Cortex of kidney (tissue), 1 donor: ENCODE results near the gene PARP12.

Experiments used
- DNase-seq: peaks from one replicate; lab custom pipeline; 2025; lab: John Stamatoyannopoulos, UW

Gene PARP12

DNA sequence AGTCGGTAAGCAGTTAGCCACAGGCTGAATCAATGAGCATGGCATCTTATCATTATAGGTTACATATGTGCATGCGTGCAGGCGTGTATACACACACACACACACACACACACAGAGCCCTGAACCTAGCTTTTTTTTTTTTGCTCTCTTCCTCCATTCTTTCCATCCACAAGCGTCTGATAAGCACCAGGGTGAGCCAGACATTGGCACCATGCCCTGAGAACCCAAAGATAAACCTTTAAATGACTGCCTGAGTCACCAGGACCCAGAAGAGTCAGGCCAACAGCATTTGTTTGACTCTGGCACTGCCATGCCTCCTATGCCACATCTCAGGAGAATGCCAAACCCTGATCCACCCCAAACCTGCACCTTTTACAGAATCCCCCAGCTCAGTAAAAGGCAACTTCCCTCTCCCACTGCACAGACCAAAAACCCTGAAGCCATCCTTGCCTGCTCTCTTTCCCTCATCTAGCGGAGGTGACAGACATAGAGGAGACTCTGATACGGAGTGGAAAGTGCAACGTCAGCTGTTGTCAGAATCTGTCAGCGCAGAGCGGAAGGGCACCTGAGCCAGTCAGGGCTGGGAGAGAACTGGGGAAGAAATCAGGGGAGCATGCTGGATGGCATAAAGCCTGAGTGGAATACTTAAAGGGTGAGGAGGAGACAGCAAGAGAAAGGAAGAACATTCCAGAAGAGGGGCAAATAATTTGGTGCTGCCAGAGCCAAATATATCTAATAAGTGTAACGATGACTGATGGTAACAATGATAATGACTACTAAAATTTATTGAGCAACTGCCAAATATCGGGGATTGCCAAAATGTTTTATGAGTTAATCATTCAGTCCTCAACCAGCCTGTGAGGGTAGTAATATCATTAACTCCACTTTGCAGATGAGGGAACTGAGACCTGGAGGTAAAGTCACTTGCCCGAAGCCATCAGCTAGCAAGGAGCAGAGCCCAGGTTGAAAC lies 3.2 kb downstream of the PARP12 start:
- DNase-seq, result no peak

DNA sequence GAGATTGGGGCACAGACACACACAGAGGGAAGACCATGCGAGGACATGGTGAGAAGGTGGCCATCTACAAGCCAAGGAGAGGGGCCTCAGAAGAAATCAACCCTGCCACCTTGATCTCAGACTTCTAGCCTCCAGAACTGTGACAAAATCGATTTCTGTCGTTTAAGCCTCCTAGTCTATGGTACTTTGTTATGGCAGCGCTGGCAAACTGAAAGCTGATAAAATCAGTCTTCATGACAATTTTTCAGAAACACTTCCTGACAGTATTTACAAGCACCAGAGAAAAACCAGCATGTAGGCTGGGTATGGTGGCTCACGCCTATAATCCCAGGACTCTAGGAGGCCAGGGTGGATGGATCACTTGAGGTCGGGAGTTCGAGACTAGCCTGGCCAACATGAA lies 4.2 kb downstream of the PARP12 start:
- no peak for DNase-seq

DNA sequence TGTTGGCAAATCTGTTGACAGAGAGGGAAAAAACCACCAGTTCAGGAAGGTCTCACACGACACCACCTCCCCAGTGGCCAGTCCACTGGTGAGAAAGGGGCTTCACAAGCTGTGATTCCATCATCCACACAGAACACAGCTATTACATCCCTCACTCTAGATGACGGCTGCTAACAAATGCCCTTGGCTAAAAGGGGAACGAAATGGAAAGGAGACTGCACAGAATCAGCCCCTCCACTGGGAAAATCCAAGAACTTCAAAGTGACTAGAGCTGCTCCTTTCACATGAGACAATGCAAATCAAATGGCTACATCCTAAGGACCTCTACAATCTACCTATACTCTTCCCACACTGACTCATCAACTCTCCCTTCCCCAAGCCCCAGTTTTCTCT lies 5.6 kb downstream of the PARP12 start:
- no peak for DNase-seq

DNA sequence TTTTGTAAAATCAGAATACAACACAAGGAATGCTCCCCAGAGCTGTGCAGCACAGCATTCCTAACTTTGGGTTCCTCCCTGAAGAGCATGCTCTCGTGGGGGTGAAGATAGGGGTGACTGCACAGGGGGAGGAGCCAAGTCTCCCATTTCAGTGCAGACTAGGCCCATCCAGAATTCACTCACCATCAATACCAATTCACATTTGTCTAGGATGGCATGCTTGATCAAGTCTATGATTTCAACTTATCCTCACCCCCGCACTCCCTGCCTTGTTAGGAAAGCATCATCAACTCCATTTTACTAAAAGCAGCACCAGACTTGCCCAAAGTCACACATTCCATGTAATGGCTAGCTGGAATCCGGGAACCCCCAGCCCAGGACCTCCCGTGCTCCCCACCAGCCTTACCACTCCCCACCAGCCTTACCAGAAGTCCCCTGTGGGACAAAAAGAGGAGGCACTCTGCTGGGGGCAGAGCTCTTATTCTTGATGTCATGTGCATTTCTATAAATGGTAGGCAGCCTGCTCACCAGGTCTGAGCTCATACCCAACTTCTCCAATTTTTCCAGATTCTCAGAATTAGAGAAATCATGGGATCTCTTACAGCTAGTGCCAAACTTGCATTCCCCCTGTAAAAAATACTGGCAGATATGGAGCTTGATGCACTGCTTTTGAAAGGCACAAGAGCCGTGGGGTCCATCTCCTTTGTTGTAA lies 6.2 kb downstream of the PARP12 start:
- no peak for DNase-seq

DNA sequence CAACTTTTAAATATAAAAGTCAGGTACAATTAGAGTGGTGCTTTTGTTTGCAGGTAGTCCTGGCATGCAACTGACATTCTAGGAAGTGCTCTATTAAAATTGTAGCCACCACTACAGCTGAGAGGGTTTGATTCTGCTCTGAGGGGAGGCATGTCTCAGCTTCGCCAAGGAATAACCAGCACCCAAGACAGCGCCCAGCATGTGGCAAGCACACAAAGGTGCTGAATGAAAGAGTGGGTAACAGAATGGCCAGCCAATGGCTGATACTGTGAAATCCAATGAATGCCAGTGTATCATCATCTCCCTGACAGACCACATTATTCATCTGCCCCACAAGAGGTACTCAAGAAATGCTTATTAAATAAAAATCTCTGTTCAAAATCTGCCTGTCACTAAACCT lies 6.9 kb downstream of the PARP12 start:
- DNase-seq, result no peak

DNA sequence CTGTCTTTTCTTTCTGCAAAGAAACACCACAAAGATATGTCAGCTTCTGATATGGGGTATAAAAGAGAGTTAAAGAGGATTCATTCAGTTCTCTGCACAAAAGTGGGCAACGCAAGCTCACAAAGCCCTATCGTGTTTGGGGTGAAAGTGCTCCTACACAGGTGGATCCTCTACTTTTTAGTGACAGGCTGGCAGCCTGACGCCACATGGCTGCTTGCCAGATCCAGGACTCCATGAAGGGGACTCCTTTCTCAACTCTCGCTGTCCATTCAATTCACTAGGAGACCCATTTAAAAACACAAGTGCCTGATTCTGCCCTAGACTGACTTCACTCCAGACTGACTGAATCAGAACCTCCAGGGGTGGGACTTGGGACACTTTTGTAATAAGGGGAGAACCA lies 8.0 kb downstream of the PARP12 start:
- DNase-seq, result no peak

DNA sequence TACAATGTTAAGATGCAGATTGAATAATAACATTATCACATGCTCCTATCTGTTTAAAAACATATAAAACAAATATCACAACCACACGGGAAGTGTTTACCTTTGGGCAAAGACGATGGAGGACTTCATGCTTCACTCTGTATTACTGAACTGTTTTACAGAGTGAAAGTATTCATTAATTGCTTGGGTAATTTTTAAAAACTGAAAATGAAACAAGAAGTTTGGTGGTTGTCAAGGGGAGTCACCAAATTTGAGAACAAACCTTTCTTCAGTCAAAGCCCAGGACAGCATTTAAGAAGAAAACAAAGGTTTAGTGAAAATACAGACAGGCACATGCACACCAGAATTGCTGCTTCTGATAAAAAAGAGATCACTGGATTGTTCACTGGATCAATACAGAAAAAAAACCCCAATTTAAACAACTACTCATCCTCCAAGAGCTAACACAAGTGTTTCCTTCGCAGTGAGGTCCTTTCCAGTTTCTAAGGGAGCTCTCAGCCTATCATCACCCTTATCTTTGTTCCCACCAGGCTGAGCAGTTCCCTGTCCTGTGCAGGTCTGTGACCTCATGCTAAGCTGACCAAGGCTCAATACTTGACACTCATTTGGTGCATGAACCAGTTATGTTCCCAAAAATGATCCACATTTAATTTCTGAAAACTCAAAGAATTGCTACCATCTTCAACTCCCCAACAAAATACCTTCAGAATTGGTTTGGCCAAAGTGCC lies 8.8 kb downstream of the PARP12 start:
- no peak for DNase-seq

DNA sequence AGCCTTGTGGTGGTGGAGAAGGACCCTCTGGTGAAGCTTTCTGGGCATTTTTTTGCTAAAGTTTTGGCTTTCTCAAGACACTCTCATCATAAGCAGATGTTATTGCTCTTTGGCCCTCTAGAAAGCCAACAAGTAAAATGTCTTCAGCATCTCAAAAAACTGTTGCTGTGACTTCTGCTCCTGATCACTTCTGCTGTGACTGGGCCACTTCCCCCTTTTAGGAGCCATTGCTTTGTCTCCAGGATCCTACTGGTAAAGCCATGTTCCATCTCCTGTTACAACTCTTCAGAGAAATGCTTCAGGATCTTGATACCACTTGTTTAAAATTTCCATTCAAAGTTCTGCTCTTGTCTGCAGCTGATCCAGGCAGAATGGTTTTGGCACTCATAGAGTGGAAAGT lies 10.9 kb downstream of the PARP12 start:
- no peak for DNase-seq

DNA sequence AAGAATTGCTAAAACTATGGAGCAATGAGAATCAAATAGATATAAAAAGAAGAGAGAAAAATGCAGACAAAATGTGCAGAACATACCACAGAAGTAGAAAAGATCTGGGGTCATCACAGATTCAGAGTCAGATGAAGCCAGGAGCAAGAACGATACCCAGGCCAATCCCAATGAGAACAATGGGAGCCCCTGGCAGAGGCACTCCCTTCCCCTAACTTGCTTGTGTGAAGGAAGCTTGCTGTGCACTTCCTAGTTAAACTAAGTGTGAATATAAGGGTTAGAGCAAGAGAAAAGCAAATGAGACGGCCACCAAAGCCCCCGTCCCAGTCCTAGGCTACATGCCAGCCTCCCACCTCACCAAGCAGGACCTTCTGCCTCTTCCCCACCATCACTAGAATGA lies 12.7 kb downstream of the PARP12 start:
- no peak for DNase-seq

DNA sequence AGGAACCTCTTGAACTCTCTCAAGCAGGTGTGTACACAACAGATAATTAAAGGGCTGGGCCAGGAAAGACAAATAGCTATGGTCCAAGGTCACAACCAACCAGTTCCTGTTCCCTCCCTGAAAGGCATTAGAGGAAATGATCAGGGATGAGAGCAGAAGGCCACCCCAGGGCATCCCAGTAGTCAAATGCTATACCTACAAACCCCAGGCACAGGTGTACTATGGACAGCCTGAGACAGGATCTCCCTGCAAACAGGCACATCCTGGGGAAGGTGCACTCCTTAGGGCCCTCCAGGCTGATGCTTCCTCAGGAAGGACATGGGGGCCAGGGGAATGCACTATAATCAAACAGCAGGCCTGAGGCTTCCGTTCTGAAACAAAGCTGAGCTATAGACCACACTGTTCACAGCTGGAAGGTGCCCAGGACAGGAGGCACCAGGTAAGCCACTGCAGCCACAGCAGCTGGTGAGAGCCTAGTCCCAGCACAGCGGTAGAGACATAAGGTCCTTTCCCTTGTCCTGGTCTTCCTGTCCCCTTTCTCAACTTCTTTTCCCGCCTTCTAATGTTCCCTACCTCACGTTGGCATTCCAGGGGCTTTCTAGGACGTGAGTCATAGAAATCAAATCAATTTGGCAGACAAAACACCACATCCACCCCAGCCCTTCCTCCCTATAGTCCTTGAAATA lies 13.3 kb downstream of the PARP12 start:
- DNase-seq, result no peak

DNA sequence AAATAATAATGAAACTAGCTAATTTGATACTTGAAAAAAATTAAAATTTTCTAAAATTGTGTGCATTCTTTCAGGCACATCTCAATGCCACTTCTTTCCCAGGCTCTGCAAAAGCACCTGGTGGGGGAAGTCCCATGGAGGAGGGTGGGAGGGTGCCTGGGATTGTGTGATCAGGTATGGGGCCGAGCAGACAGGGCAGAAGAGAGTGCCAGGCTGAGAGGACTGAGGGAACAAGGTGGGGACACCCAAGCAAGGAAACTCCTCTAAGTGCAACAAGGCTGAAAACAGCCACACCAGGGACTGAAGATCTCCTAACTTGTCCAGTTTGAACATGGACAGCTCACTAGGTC lies 13.8 kb downstream of the PARP12 start:
- no peak for DNase-seq

DNA sequence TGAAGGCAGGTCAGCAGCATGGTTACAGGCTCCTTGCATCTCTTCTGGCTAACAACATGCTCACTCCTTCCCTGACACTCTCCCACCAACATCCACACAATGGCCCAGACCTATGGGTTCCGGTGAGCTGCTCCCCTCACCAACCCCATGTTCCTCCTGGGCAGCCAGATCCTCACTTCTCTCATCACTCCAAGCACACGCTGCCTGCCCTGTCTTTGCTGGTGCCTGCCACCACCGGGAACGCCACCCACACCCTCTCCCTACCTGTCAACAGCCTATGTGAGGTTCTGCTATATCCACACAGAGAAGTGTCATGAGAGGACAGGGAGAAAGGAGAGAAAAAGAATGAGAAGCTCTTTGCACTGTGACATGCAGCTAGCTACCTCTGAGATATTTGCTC lies 14.6 kb downstream of the PARP12 start:
- no peak for DNase-seq

DNA sequence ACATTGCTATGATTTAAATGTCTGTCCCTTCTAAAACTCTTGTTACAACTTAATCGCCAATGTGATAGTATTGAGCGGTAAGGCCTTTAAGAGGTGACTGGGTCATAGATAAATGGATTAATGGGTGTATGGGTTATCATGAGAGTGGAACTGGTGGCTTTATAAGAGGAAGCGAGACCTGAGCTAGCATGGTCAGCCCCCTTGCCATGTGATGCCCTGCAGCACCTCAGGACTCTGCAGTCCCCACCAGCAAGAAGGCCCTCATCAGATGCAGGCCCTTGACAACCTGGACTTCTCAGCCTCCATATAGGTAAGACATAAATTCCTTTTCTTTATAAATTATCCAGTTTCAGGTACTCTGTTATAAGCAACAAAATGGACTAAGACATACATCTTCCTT lies 15.6 kb downstream of the PARP12 start:
- DNase-seq, result no peak

DNA sequence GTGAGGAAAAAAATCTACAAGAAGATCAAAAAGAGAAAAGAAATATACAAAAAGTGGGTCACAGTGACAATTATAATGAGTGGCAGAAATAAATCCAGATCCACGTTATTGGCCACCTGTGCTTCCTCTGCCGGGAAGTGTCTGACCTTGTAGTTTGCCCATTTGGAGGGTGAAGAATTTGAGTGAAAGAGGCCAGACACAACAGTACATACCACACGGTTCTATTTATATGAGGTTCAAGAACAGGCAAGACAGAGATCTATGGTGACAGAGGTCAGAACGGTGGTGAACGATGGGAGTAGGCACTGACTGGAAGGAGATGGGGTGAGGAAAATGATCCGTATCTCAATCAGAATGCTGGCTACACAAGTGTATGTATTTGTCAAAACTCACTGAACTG lies 17.1 kb downstream of the PARP12 start:
- no peak for DNase-seq

DNA sequence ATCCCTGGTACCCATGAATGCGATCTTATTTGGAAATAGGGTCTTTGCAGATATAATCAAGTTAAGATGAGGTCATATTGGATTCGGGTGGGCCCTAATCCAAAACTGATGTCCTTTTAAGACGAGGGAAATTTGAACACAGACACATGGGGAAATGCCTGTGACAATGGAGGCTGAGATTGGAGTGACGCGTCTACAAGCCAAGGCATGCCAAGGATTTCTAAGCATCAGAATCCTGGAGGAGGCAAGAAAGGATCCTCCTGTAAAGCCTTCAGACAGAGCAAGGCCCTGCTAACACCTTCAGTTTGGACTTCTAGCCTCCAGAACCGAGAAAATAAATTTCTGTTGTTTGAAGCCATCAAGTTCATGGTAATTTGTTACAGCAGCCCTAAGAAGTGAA lies 18.5 kb downstream of the PARP12 start:
- DNase-seq, result no peak

DNA sequence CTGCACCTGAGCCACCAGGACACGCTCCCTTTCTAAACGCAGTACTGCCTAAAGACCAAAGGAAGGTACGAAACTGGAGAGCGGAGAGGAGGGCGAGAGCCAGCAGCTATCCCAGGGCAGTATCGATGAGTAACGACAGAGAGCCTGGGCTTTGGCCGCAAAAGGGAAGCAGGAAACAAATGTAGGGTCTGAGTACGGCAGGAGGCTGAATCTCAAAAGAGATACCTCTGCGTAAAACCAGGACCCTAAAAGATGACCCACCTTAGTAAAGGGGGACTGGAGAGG lies 20.4 kb downstream of the PARP12 start:
- no peak for DNase-seq

DNA sequence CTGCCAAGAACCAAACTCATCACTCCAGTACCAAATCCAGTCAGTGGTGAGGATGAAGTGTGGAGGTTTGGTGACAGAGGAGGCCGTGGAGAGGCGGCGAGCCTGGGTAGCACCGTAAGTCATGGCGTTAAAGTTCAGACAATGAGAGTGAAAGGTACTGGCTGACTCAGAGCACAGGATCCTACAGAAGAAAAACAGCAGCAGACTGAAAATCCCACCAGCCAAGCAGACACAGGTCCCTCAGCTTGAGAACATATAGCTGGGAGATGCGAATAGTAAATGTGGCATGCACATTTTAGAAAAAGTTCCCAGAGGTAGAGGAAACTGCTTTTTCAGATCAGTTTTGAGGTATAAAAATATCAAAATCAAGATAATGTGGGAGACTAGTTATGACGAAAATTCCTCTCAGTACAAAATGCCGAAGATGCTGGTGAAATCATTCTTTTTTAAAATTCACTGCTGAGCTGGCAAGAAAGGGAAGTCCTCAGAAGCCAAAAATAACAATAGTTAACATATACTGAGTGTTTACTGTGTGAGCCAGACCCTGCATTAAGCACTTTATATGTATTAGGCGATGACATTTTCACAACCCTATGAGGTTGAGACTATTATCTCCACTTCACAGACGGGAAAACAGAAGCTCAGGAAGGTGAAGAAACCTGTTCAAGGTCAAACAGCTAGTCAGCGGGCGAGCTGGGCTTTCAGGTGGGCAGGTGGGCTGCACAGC lies 20.9 kb downstream of the PARP12 start:
- no peak for DNase-seq

DNA sequence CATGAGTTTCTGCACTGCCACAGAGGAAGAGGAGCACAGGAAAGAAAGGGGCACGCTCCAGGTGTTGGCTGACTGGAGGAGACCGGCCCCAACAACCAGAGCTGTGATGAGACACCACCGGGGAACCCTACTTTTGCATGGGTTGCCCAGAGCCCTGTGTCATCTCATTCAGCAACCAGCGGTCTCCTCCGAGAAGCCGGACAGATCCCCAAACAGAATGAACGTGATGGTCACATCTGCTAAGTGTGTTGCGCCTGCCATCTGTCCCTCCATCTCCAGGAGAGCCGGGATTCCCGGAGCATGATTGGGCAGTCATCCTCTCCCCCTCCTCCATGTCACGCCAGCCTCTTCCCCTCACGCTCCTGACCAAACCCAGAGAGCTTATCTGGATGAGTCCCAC lies 22.9 kb downstream of the PARP12 start:
- no peak for DNase-seq

DNA sequence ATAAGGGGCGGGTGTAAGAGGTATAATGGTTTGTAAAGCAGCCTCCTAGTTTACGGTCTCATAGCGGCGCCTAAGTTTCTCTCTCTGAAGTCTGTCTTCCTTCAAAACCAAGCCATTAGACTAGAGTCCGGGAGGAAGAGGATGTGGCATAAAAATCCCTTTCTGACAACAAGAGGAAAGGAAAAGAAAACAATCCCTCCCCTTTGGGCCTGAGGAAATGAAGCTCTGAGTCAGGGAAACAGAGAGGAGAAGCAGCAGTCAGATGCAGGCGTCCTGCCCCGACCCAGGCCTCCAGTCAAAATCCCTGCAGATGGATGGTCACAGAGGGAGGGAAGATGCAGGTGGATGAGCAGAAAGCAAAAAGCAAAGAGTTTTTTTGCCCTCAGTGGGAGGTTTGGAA lies 23.7 kb downstream of the PARP12 start:
- no peak for DNase-seq

DNA sequence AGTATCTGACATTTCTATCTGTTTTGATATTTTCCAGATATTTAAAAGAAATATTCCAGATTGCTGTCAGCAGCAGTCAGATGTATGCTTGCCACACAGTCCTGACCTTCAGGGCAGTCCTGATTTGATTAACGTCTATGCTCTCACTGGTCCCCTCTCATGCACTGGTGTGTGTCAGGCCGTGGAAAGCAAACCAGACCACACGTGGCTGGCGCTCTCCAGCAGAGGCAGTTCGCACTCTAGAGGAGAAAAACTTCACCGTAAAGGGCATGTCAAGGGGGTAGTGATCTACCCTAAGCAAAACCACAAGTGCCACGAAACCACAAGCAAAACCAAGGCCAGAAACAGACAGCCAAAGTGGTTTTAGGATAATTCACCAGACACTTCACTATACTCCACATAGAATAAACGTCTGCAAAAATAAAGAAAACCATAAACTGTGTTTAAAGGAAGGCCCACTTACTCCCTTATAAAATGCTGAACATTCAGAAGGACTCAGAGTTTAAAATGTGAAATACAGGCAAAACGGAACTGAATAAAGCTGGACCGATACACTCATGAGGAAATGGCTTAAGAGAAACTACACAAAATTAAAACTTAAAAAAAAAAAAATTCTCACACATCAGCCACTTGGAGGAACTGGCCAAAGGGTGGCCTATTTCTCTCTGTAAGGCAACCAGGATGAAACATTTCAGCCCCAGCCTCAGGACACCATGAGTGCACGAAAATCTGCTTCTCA lies 26.4 kb downstream of the PARP12 start:
- no peak for DNase-seq
